DND-41 (cell line): ENCODE data around the gene MAD2L2.

ENCODE experiments used
- EZH2 ChIP-seq: IDR thresholded peaks from 3 replicates; pipeline ENCODE4 v1.6.1; 2012; ENCODE audit warnings: borderline replicate concordance, low read depth, mild to moderate bottlenecking, moderate library complexity, low read length, inconsistent platforms; ENCODE audit not compliant: severe bottlenecking
- TF ChIP-seq, protein P1 (sequence below): IDR thresholded peaks from 2 replicates; pipeline ENCODE4 v1.5.1; 2012; ENCODE audit warnings: borderline replicate concordance, low read length, moderate library complexity, mild to moderate bottlenecking; ENCODE audit not compliant: poor library complexity, severe bottlenecking; ENCODE audit errors: extremely low read depth

- TF ChIP-seq, protein P1, sequence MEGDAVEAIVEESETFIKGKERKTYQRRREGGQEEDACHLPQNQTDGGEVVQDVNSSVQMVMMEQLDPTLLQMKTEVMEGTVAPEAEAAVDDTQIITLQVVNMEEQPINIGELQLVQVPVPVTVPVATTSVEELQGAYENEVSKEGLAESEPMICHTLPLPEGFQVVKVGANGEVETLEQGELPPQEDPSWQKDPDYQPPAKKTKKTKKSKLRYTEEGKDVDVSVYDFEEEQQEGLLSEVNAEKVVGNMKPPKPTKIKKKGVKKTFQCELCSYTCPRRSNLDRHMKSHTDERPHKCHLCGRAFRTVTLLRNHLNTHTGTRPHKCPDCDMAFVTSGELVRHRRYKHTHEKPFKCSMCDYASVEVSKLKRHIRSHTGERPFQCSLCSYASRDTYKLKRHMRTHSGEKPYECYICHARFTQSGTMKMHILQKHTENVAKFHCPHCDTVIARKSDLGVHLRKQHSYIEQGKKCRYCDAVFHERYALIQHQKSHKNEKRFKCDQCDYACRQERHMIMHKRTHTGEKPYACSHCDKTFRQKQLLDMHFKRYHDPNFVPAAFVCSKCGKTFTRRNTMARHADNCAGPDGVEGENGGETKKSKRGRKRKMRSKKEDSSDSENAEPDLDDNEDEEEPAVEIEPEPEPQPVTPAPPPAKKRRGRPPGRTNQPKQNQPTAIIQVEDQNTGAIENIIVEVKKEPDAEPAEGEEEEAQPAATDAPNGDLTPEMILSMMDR, result no peak
- no peak for TF ChIP-seq EZH2
These were observed 2.5 kb downstream of the MAD2L2 start for GRCh38 chr1:11678442-11678841.
